H9 (cell line): ENCODE data around the gene XBP1. TPM values are rescaled to one million over a fixed set of nuclear protein-coding genes. Genes with fewer than 3 reads are reported as not detected.

ENCODE experiments used
- DNase-seq: peaks from one replicate; pipeline ENCODE4 v3.0.0-alpha.2; 2017
- H2AFZ ChIP-seq: one replicate; pipeline ENCODE4 v1.6.1; 2013; ENCODE audit warnings: mild to moderate bottlenecking, low read length, control low read depth, moderate library complexity
- H2AK5ac ChIP-seq: 2 replicates; pipeline ENCODE4 v1.6.1; 2013; ENCODE audit warnings: low read length, control low read depth, mixed read lengths; ENCODE audit not compliant: insufficient read length
- H2BK120ac ChIP-seq: one replicate; pipeline ENCODE4 v1.6.1; 2013; ENCODE audit warnings: low read depth, mild to moderate bottlenecking, low read length, control low read depth, inconsistent platforms; ENCODE audit not compliant: poor library complexity, severe bottlenecking
- H2BK12ac ChIP-seq: 2 replicates; pipeline ENCODE4 v1.6.1; 2013; ENCODE audit warnings: low read length, control low read depth, mixed read lengths, low read depth; ENCODE audit not compliant: insufficient read length
- H2BK15ac ChIP-seq: 2 replicates; pipeline ENCODE4 v1.6.1; 2013; ENCODE audit warnings: low read depth, low read length, control low read depth
- H2BK20ac ChIP-seq: one replicate; pipeline ENCODE4 v1.6.1; 2013; ENCODE audit warnings: low read depth, mild to moderate bottlenecking, low read length, control low read depth, inconsistent platforms; ENCODE audit not compliant: poor library complexity, severe bottlenecking
- H2BK5ac ChIP-seq: 2 replicates; pipeline ENCODE4 v1.6.1; 2013; ENCODE audit warnings: low read length, control low read depth, mixed read lengths; ENCODE audit not compliant: insufficient read length
- H3K14ac ChIP-seq: 2 replicates; pipeline ENCODE4 v1.6.1; 2013; ENCODE audit warnings: low read length, control low read depth; ENCODE audit not compliant: insufficient read depth
- H3K18ac ChIP-seq: 2 replicates; pipeline ENCODE4 v1.6.1; 2013; ENCODE audit warnings: low read depth, mild to moderate bottlenecking, mixed read lengths, low read length, control low read depth; ENCODE audit not compliant: insufficient read length
- H3K23ac ChIP-seq: 2 replicates; pipeline ENCODE4 v1.6.1; 2013; ENCODE audit warnings: low read length, control low read depth, mixed read lengths, low read depth; ENCODE audit not compliant: insufficient read length
- H3K23me2 ChIP-seq: 2 replicates; pipeline ENCODE4 v1.6.1; 2013; ENCODE audit warnings: low read depth, mild to moderate bottlenecking, mixed read lengths, low read length, control low read depth; ENCODE audit not compliant: insufficient read length, poor library complexity, severe bottlenecking
- H3K27ac ChIP-seq: 2 replicates; pipeline ENCODE4 v1.5.1; 2013; ENCODE audit warnings: low read length, control low read depth, mixed read lengths, low read depth; ENCODE audit not compliant: insufficient read length
- H3K27me3 ChIP-seq: 2 replicates; pipeline ENCODE4 v1.6.1; 2013; ENCODE audit warnings: low read length, control low read depth, inconsistent platforms; ENCODE audit not compliant: insufficient read depth
- H3K4ac ChIP-seq: 2 replicates; pipeline ENCODE4 v1.6.1; 2013; ENCODE audit warnings: low read depth, mild to moderate bottlenecking, control low read depth, inconsistent platforms, low read length, moderate library complexity
- H3K4me1 ChIP-seq: 2 replicates; pipeline ENCODE4 v1.6.1; 2013; ENCODE audit warnings: low read length, control low read depth, inconsistent platforms; ENCODE audit not compliant: insufficient read depth
- H3K4me2 ChIP-seq: 2 replicates; pipeline ENCODE4 v1.6.1; 2013; ENCODE audit warnings: low read length, control low read depth, mixed read lengths; ENCODE audit not compliant: insufficient read length, insufficient read depth
- H3K56ac ChIP-seq: 2 replicates; pipeline ENCODE4 v1.6.1; 2013; ENCODE audit warnings: low read depth, mild to moderate bottlenecking, mixed read lengths, low read length, control low read depth; ENCODE audit not compliant: insufficient read length
- H3K79me1 ChIP-seq: 2 replicates; pipeline ENCODE4 v1.6.1; 2013; ENCODE audit warnings: low read depth, mild to moderate bottlenecking, moderate library complexity, low read length, control low read depth, inconsistent platforms; ENCODE audit not compliant: insufficient read depth, poor library complexity, severe bottlenecking
- H3K79me2 ChIP-seq: 2 replicates; pipeline ENCODE4 v1.6.1; 2013; ENCODE audit warnings: low read length, control low read depth, inconsistent platforms; ENCODE audit not compliant: insufficient read depth
- H3K9ac ChIP-seq: 2 replicates; pipeline ENCODE4 v1.6.1; 2013; ENCODE audit warnings: low read length, control low read depth, mixed read lengths; ENCODE audit not compliant: insufficient read length; ENCODE audit errors: extremely low read depth
- H3K9me3 ChIP-seq: one replicate; pipeline ENCODE4 v1.6.1; 2013; ENCODE audit warnings: low read depth, low read length, inconsistent platforms; ENCODE audit not compliant: control insufficient read depth
- H3T11ph ChIP-seq: one replicate; pipeline ENCODE4 v1.6.1; 2013; ENCODE audit warnings: mild to moderate bottlenecking, low read length, control low read depth, inconsistent platforms
- H4K20me1 ChIP-seq: one replicate; pipeline ENCODE4 v1.6.1; 2013; ENCODE audit not compliant: control insufficient read depth, insufficient read length, insufficient read depth
- H4K5ac ChIP-seq: 2 replicates; pipeline ENCODE4 v1.6.1; 2013; ENCODE audit warnings: low read depth, mild to moderate bottlenecking, mixed read lengths, low read length, control low read depth; ENCODE audit not compliant: insufficient read length
- H4K8ac ChIP-seq: replicated peaks from 2 replicates; pipeline ENCODE4 v1.6.1; 2013; ENCODE audit warnings: low read length, control low read depth, mixed read lengths, low read depth; ENCODE audit not compliant: insufficient read length
- H4K91ac ChIP-seq: 2 replicates; pipeline ENCODE4 v1.6.1; 2013; ENCODE audit warnings: low read depth, mild to moderate bottlenecking, moderate library complexity, mixed read lengths, low read length, control low read depth; ENCODE audit not compliant: insufficient read length
- H3K27ac Mint-ChIP-seq, 3 experiments: 2 replicates in 2 of 3; 3 replicates in 1 of 3; pipeline ENCODE4 v1.8.0; 2020 to 2021; ENCODE audit warnings: mixed read lengths in 3 of 3, mild to moderate bottlenecking in 1 of 3, moderate library complexity in 1 of 3
- H3K27me3 Mint-ChIP-seq: 2 replicates; pipeline ENCODE4 v1.8.0; 2021; ENCODE audit warnings: low read depth, mild to moderate bottlenecking, moderate library complexity, mixed read lengths
- H3K36me3 Mint-ChIP-seq, 3 experiments: 2 replicates in 2 of 3; 3 replicates in 1 of 3; pipeline ENCODE4 v1.8.0; 2020 to 2021; ENCODE audit warnings: low read depth in 3 of 3, mixed read lengths in 3 of 3; ENCODE audit not compliant: insufficient read depth in 1 of 3
- H3K4me1 Mint-ChIP-seq, 2 experiments: 2 replicates each; pipeline ENCODE4 v1.8.0; 2020; ENCODE audit warnings: mixed read lengths in 2 of 2
- H3K4me3 Mint-ChIP-seq, 2 experiments: 2 replicates in 1 of 2; 3 replicates in 1 of 2; pipeline ENCODE4 v1.8.0; 2020 to 2021; ENCODE audit warnings: mild to moderate bottlenecking in 2 of 2, mixed read lengths in 2 of 2, moderate library complexity in 1 of 2
- H3K9me3 Mint-ChIP-seq, 2 experiments: 2 replicates in 1 of 2; 3 replicates in 1 of 2; pipeline ENCODE4 v1.8.0; 2020; ENCODE audit warnings: mild to moderate bottlenecking in 2 of 2, mixed read lengths in 2 of 2, moderate library complexity in 1 of 2
- WGBS: extraction: QIAGEN DNeasy Blood & Tissue Kit; methylation state at CpG from one replicate; pipeline ENCODE4 v1.1.7; 2013; ENCODE audit warnings: missing lambda C conversion rate, low lambda C conversion rate, mixed read lengths; ENCODE audit not compliant: insufficient read length; ENCODE audit errors: extremely low coverage; 5-methylcytosine and 5-hydroxymethylcytosine counted together
- total RNA-seq: library from RNA; stranded (reverse); gene quantifications from 2 replicates; pipeline ENCODE4 v1.2.1, GENCODE V29; 2021
- TF ChIP-seq, protein P1 (sequence below): fragments of 200-600 bp; sonication (generic); conservative IDR thresholded peaks from 3 replicates; pipeline ENCODE4 v1.8.0; 2021; ENCODE audit warnings: antibody characterized with exemption, mild to moderate bottlenecking

XBP1 gene
- total RNA-seq, 1 experiment from 2014 or later: 114 TPM

DNA sequence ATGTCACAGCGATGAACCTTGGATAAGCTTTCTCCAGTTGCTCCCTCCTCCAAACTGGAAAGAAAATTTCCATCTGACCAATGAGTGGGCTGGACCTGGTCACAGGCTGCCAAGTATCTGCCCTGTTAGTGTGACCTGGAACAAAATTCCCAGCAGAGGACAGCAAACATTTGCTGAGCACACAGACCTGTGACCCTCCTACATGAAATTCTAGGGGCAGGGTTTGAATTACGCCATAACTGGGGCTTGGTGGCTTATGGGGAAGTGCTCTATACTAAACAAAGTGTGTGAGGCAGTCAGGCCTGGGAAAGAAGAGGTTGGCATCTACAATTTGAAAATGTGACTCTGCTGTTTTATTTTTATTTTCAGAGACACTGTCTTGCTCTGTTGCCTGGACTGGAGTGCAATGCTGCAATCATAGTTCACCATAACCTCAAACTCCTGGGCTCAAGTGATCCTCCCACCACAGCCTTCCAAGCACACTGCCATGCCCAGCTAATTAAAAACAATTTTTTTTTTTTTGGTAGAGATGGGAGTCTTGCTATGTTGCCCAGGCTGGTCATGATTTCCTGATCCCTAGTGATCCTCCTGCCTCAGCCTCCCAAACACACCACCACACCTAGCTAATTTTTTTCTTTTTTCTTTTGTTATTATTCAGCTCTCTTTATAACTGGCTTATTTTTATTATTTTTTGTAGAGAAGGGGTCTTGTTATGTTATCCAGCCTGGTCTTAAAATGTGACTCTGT is 13.6 kb upstream of the XBP1 start:
- no peak overlapping the region for H4K5ac ChIP-seq
- no peaks in the 10 kb centered on the region for H3K79me2 ChIP-seq
- H4K20me1 ChIP-seq: no peaks in the 10 kb centered on the region
- no peak overlapping the region for H4K8ac ChIP-seq
- H2AFZ ChIP-seq: no peak overlapping the region
- no peaks in the 10 kb centered on the region for H3K79me1 ChIP-seq
- H2BK15ac ChIP-seq: no peak overlapping the region
- no peak overlapping the region for H2AK5ac ChIP-seq
- no peaks in the 10 kb centered on the region for H3K9me3 ChIP-seq
- no peak overlapping the region for H3K27ac ChIP-seq
- no peak overlapping the region for H3K9ac ChIP-seq
- H3K56ac ChIP-seq: no peak overlapping the region
- H4K91ac ChIP-seq: no peak overlapping the region
- peaks cover 7% of the 10 kb centered on the region; the same call in 1 of the 2 replicates for H3K4me1 ChIP-seq
- no peak overlapping the region for H2BK5ac ChIP-seq
- Mint-ChIP-seq H3K27me3 (no peaks in the 10 kb centered on the region), H3K9me3 (no peaks in the 10 kb centered on the region), H3K27ac (peak overlapping the region in 1 of 3 experiments; percentile 43; a peak in 1 of 7 replicates), H3K36me3 (peaks cover 0 to 4% (median under 1%) of the 10 kb centered on the region in 3 experiments; a peak in 3 of 7 replicates), H3K4me1 (peaks cover 8 to 9% of the 10 kb centered on the region in 2 experiments), H3K4me3 (no peak overlapping the region)
- H3K14ac ChIP-seq: no peak overlapping the region
- no peaks in the 10 kb centered on the region for H3K23me2 ChIP-seq
- no peak overlapping the region for H2BK120ac ChIP-seq
- no peak overlapping the region for H2BK20ac ChIP-seq
- DNase-seq: no peak
- no CpG with 5 or more reads among the region's 2 CpGs for WGBS
- no peak overlapping the region for H3K4ac ChIP-seq
- H3K4me2 ChIP-seq: no peak overlapping the region
- H3K27me3 ChIP-seq: no peaks in the 10 kb centered on the region
- H2BK12ac ChIP-seq: no peak overlapping the region
- no peak overlapping the region for H3T11ph ChIP-seq
- H3K23ac ChIP-seq: no peak overlapping the region
- H3K18ac ChIP-seq: no peak overlapping the region
- TF ChIP-seq, protein P1, sequence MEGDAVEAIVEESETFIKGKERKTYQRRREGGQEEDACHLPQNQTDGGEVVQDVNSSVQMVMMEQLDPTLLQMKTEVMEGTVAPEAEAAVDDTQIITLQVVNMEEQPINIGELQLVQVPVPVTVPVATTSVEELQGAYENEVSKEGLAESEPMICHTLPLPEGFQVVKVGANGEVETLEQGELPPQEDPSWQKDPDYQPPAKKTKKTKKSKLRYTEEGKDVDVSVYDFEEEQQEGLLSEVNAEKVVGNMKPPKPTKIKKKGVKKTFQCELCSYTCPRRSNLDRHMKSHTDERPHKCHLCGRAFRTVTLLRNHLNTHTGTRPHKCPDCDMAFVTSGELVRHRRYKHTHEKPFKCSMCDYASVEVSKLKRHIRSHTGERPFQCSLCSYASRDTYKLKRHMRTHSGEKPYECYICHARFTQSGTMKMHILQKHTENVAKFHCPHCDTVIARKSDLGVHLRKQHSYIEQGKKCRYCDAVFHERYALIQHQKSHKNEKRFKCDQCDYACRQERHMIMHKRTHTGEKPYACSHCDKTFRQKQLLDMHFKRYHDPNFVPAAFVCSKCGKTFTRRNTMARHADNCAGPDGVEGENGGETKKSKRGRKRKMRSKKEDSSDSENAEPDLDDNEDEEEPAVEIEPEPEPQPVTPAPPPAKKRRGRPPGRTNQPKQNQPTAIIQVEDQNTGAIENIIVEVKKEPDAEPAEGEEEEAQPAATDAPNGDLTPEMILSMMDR: no peak
